HEK293 (cell line): ENCODE results near the gene SPRR3.

Source experiments
- CTCF ChIA-PET: fragments of 350-600 bp; formaldehyde crosslinking; extraction: SDS; loops from one replicate; lab custom pipeline; 2021; ENCODE audit warnings: antibody characterized with exemption; lab: Yijun Ruan, JAX
- POLR2A ChIA-PET: fragments of 300-600 bp; formaldehyde crosslinking; extraction: SDS; loops from one replicate; lab custom pipeline; 2020; ENCODE audit warnings: antibody characterized with exemption, inconsistent platforms; lab: Yijun Ruan, JAX
- H3K27ac ChIP-seq: fragments of 200-500 bp; sonication (Bioruptor generic); 2 replicates; pipeline ENCODE4 v1.5.1; 2014; ENCODE audit warnings: low read depth, low read length, control low read depth, inconsistent platforms; ENCODE audit errors: extremely low read depth
- H3K36me3 ChIP-seq, 2 experiments: fragments of 200-500 bp in 1 of 2; sonication (Bioruptor generic) in 1 of 2; 1 replicate in 1 of 2; 2 replicates in 1 of 2; pipeline ENCODE4 v1.5.1; 2014 to 2017; ENCODE audit warnings: inconsistent platforms in 2 of 2, low read length in 2 of 2; ENCODE audit not compliant: control insufficient read depth in 2 of 2, insufficient read depth in 1 of 2
- H3K4me1 ChIP-seq: fragments of 200-500 bp; sonication (Bioruptor generic); 2 replicates; pipeline ENCODE4 v1.5.1; 2014; ENCODE audit warnings: mild to moderate bottlenecking, low read length, inconsistent platforms; ENCODE audit not compliant: control insufficient read depth, insufficient read depth
- H3K4me3 ChIP-seq: 2 replicates; pipeline ENCODE4 v1.5.1; 2011; ENCODE audit warnings: low read depth, mild to moderate bottlenecking, control low read depth, low read length, moderate library complexity
- H3K9me3 ChIP-seq: fragments of 200-500 bp; sonication (Bioruptor generic); 2 replicates; pipeline ENCODE4 v1.5.1; 2014; ENCODE audit warnings: low read depth, low read length, inconsistent platforms; ENCODE audit not compliant: control insufficient read depth, insufficient read depth
- RBAK ChIP-seq: fragments of 450-650 bp; formaldehyde crosslinking; IDR thresholded peaks from 2 replicates; pipeline ENCODE4 v1.5.1; 2016; ENCODE audit warnings: missing biosample characterization, missing genetic modification characterization
- ZBTB21 ChIP-seq: fragments of 450-650 bp; formaldehyde crosslinking; IDR thresholded peaks from 2 replicates; pipeline ENCODE4 v1.5.1; 2017; ENCODE audit warnings: missing biosample characterization, missing genetic modification characterization
- ZBTB26 ChIP-seq: fragments of 450-650 bp; formaldehyde crosslinking; optimal IDR thresholded peaks from 2 replicates; pipeline ENCODE3; 2016; ENCODE audit warnings: missing biosample characterization, mild to moderate bottlenecking, missing genetic modification characterization
- ZFP41 ChIP-seq: fragments of 450-650 bp; formaldehyde crosslinking; IDR thresholded peaks from 2 replicates; pipeline ENCODE4 v1.5.1; 2016; ENCODE audit warnings: missing biosample characterization, missing genetic modification characterization, borderline replicate concordance
- ZFP69B ChIP-seq: fragments of 450-650 bp; formaldehyde crosslinking; IDR thresholded peaks from 2 replicates; pipeline ENCODE4 v1.5.1; 2016; ENCODE audit warnings: missing biosample characterization, missing genetic modification characterization
- ZNF174 ChIP-seq: fragments of 450-650 bp; formaldehyde crosslinking; IDR thresholded peaks from 2 replicates; pipeline ENCODE4 v1.5.0; 2017; ENCODE audit warnings: missing biosample characterization, mild to moderate bottlenecking, missing genetic modification characterization
- ZNF248 ChIP-seq: fragments of 450-650 bp; formaldehyde crosslinking; IDR thresholded peaks from 2 replicates; pipeline ENCODE4 v1.5.1; 2017; ENCODE audit warnings: missing biosample characterization, missing genetic modification characterization
- ZNF266 ChIP-seq: fragments of 450-650 bp; formaldehyde crosslinking; IDR thresholded peaks from 2 replicates; pipeline ENCODE4 v1.5.1; 2016; ENCODE audit warnings: missing biosample characterization, missing genetic modification characterization, low read depth
- ZNF274 ChIP-seq, 2 experiments: fragments of 200-500 bp in 1 of 2; fragments of 450-650 bp in 1 of 2; sonication (Bioruptor generic) in 1 of 2; formaldehyde crosslinking in 1 of 2; IDR thresholded peaks; 2 replicates each; pipeline versions ENCODE4 v1.5.1 to v1.6.1; 2014 to 2016; ENCODE audit warnings: borderline replicate concordance in 1 of 2, inconsistent platforms in 1 of 2, low read length in 1 of 2, missing biosample characterization in 1 of 2, missing genetic modification characterization in 1 of 2
- ZNF529 ChIP-seq: fragments of 450-650 bp; formaldehyde crosslinking; IDR thresholded peaks from 2 replicates; pipeline ENCODE4 v1.5.1; 2017; ENCODE audit warnings: missing genetic modification characterization, missing biosample characterization; ENCODE audit not compliant: insufficient replicate concordance
- ZNF654 ChIP-seq: fragments of 450-650 bp; formaldehyde crosslinking; IDR thresholded peaks from 2 replicates; pipeline ENCODE4 v1.5.1; 2016; ENCODE audit warnings: low read depth, missing biosample characterization, missing genetic modification characterization
- ZNF658 ChIP-seq: fragments of 450-650 bp; formaldehyde crosslinking; IDR thresholded peaks from 2 replicates; pipeline ENCODE4; 2016; ENCODE audit warnings: missing biosample characterization, missing genetic modification characterization
- ZNF76 ChIP-seq: fragments of 450-650 bp; formaldehyde crosslinking; IDR thresholded peaks from 2 replicates; pipeline ENCODE4; 2016; ENCODE audit warnings: low read depth, missing biosample characterization, missing genetic modification characterization, borderline replicate concordance
- ZNF768 ChIP-seq: fragments of 450-650 bp; formaldehyde crosslinking; IDR thresholded peaks from 2 replicates; pipeline ENCODE4 v1.5.1; 2018; ENCODE audit warnings: missing biosample characterization, mild to moderate bottlenecking, missing genetic modification characterization
- ZNF777 ChIP-seq: fragments of 450-650 bp; formaldehyde crosslinking; IDR thresholded peaks from 2 replicates; pipeline ENCODE4 v1.5.1; 2017; ENCODE audit warnings: missing biosample characterization, missing genetic modification characterization, borderline replicate concordance
- TF ChIP-seq, protein P1 (sequence below): fragments of 450-650 bp; formaldehyde crosslinking; IDR thresholded peaks from 2 replicates; pipeline ENCODE4 v1.5.1; 2016; ENCODE audit warnings: missing biosample characterization, missing genetic modification characterization, low read depth
- TF ChIP-seq, protein P2 (sequence below): fragments of 450-650 bp; formaldehyde crosslinking; IDR thresholded peaks from 2 replicates; pipeline ENCODE4 v1.5.1; 2017; ENCODE audit warnings: missing biosample characterization, missing genetic modification characterization
- TF ChIP-seq, protein P3 (sequence below): fragments of 450-650 bp; formaldehyde crosslinking; IDR thresholded peaks from 2 replicates; pipeline ENCODE4 v1.5.1; 2016; ENCODE audit warnings: missing biosample characterization, missing genetic modification characterization, borderline replicate concordance

Gene SPRR3

GRCh38 chr1:152965853-152966252, 35.7 kb upstream of the SPRR3 start:
- H3K36me3 ChIP-seq = no peaks in the 10 kb centered on the region
- no peak for TF ChIP-seq ZFP41 (tag by site-specific recombination)
- no peak for TF ChIP-seq ZNF654 (tag by site-specific recombination)
- no peak for TF ChIP-seq ZBTB21 (tag by site-specific recombination)
- no peak for TF ChIP-seq ZFP69B (tag by site-specific recombination)
- no peak for TF ChIP-seq ZBTB26 (tag by site-specific recombination)
- TF ChIP-seq ZNF529 (tag by site-specific recombination) = no peak
- no peak for TF ChIP-seq ZNF658
- TF ChIP-seq, protein P1, sequence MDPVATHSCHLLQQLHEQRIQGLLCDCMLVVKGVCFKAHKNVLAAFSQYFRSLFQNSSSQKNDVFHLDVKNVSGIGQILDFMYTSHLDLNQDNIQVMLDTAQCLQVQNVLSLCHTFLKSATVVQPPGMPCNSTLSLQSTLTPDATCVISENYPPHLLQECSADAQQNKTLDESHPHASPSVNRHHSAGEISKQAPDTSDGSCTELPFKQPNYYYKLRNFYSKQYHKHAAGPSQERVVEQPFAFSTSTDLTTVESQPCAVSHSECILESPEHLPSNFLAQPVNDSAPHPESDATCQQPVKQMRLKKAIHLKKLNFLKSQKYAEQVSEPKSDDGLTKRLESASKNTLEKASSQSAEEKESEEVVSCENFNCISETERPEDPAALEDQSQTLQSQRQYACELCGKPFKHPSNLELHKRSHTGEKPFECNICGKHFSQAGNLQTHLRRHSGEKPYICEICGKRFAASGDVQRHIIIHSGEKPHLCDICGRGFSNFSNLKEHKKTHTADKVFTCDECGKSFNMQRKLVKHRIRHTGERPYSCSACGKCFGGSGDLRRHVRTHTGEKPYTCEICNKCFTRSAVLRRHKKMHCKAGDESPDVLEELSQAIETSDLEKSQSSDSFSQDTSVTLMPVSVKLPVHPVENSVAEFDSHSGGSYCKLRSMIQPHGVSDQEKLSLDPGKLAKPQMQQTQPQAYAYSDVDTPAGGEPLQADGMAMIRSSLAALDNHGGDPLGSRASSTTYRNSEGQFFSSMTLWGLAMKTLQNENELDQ (tag by site-specific recombination) = no peak
- TF ChIP-seq ZNF768 (tag by site-specific recombination) = no peak
- TF ChIP-seq ZNF248 (tag by site-specific recombination) = no peak
- TF ChIP-seq ZNF266 (tag by site-specific recombination) = no peak
- TF ChIP-seq ZNF274 (IDR thresholded peaks at IDR 0.05; ENCODE audit: low read length) = no peak
- no peak for TF ChIP-seq ZNF274 (tag by site-specific recombination; IDR thresholded peaks at IDR 0.05; ENCODE audit: borderline replicate concordance)
- no peak for TF ChIP-seq ZNF174 (tag by site-specific recombination)
- TF ChIP-seq, protein P2, sequence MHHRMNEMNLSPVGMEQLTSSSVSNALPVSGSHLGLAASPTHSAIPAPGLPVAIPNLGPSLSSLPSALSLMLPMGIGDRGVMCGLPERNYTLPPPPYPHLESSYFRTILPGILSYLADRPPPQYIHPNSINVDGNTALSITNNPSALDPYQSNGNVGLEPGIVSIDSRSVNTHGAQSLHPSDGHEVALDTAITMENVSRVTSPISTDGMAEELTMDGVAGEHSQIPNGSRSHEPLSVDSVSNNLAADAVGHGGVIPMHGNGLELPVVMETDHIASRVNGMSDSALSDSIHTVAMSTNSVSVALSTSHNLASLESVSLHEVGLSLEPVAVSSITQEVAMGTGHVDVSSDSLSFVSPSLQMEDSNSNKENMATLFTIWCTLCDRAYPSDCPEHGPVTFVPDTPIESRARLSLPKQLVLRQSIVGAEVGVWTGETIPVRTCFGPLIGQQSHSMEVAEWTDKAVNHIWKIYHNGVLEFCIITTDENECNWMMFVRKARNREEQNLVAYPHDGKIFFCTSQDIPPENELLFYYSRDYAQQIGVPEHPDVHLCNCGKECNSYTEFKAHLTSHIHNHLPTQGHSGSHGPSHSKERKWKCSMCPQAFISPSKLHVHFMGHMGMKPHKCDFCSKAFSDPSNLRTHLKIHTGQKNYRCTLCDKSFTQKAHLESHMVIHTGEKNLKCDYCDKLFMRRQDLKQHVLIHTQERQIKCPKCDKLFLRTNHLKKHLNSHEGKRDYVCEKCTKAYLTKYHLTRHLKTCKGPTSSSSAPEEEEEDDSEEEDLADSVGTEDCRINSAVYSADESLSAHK (tag by site-specific recombination) = no peak
- TF ChIP-seq ZNF76 (tag by site-specific recombination) = no peak
- TF ChIP-seq RBAK (tag by site-specific recombination) = no peak
- TF ChIP-seq, protein P3, sequence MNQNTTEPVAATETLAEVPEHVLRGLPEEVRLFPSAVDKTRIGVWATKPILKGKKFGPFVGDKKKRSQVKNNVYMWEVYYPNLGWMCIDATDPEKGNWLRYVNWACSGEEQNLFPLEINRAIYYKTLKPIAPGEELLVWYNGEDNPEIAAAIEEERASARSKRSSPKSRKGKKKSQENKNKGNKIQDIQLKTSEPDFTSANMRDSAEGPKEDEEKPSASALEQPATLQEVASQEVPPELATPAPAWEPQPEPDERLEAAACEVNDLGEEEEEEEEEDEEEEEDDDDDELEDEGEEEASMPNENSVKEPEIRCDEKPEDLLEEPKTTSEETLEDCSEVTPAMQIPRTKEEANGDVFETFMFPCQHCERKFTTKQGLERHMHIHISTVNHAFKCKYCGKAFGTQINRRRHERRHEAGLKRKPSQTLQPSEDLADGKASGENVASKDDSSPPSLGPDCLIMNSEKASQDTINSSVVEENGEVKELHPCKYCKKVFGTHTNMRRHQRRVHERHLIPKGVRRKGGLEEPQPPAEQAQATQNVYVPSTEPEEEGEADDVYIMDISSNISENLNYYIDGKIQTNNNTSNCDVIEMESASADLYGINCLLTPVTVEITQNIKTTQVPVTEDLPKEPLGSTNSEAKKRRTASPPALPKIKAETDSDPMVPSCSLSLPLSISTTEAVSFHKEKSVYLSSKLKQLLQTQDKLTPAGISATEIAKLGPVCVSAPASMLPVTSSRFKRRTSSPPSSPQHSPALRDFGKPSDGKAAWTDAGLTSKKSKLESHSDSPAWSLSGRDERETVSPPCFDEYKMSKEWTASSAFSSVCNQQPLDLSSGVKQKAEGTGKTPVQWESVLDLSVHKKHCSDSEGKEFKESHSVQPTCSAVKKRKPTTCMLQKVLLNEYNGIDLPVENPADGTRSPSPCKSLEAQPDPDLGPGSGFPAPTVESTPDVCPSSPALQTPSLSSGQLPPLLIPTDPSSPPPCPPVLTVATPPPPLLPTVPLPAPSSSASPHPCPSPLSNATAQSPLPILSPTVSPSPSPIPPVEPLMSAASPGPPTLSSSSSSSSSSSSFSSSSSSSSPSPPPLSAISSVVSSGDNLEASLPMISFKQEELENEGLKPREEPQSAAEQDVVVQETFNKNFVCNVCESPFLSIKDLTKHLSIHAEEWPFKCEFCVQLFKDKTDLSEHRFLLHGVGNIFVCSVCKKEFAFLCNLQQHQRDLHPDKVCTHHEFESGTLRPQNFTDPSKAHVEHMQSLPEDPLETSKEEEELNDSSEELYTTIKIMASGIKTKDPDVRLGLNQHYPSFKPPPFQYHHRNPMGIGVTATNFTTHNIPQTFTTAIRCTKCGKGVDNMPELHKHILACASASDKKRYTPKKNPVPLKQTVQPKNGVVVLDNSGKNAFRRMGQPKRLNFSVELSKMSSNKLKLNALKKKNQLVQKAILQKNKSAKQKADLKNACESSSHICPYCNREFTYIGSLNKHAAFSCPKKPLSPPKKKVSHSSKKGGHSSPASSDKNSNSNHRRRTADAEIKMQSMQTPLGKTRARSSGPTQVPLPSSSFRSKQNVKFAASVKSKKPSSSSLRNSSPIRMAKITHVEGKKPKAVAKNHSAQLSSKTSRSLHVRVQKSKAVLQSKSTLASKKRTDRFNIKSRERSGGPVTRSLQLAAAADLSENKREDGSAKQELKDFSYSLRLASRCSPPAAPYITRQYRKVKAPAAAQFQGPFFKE = no peak
- TF ChIP-seq ZNF777 (tag by site-specific recombination) = no peak
- no peaks in the 10 kb centered on the region for H3K4me1 ChIP-seq
- H3K4me3 ChIP-seq = no peak overlapping the region
- no peaks in the 10 kb centered on the region for H3K9me3 ChIP-seq
- POLR2A ChIA-PET = no interaction called here
- H3K27ac ChIP-seq = no peak overlapping the region
- CTCF ChIA-PET = no interaction called here
